SU-DHL-6 (cell line): ENCODE data around the gene ARL17A.
"Not testable (repeated sequence)": the region's sequence is repeated elsewhere in the genome, so short reads cannot be mapped to it uniquely, and the experiment has no call there.

ENCODE experiments used
- H2AFZ ChIP-seq: fragments of 200-600 bp; sonication (generic); 2 replicates; pipeline ENCODE4 v1.6.1; 2014; ENCODE audit warnings: low read depth, mild to moderate bottlenecking, moderate library complexity, mixed read lengths, antibody characterized with exemption, low read length; ENCODE audit not compliant: severe bottlenecking
- H3F3A ChIP-seq: fragments of 200-600 bp; shearing (Covaris generic); 2 replicates; pipeline ENCODE4 v1.6.0; 2016; ENCODE audit warnings: antibody characterized with exemption, mild to moderate bottlenecking; ENCODE audit not compliant: insufficient read depth
- H3K27ac ChIP-seq: fragments of 200-600 bp; sonication (generic); 2 replicates; pipeline ENCODE4 v1.5.1; 2016; ENCODE audit warnings: low read depth, mild to moderate bottlenecking, low read length, moderate library complexity, mixed read lengths
- H3K27me3 ChIP-seq: fragments of 200-600 bp; sonication (generic), shearing (Covaris generic); 2 replicates; pipeline ENCODE4 v1.6.0; 2014; ENCODE audit warnings: mild to moderate bottlenecking, low read length
- H3K36me3 ChIP-seq: fragments of 200-600 bp; sonication (generic); 2 replicates; pipeline ENCODE4 v1.6.1; 2014; ENCODE audit warnings: mild to moderate bottlenecking, low read length, mixed read lengths
- H3K4me2 ChIP-seq: fragments of 300-600, 200-600 bp; shearing (Covaris generic), sonication (generic); 2 replicates; pipeline ENCODE4 v1.6.0; 2014; ENCODE audit warnings: low read length, low read depth, mild to moderate bottlenecking; ENCODE audit not compliant: poor library complexity, severe bottlenecking
- H3K4me3 ChIP-seq: fragments of 200-600 bp; sonication (generic); 2 replicates; pipeline ENCODE4 v1.5.1; 2014; ENCODE audit warnings: antibody characterized with exemption, low read length, mild to moderate bottlenecking, mixed read lengths; ENCODE audit not compliant: insufficient read depth, poor library complexity, severe bottlenecking
- H3K79me2 ChIP-seq: fragments of 200-600 bp; sonication (generic); 2 replicates; pipeline ENCODE4 v1.6.1; 2014; ENCODE audit warnings: mild to moderate bottlenecking, low read length, moderate library complexity; ENCODE audit not compliant: insufficient read depth
- H3K9ac ChIP-seq: fragments of 200-600 bp; sonication (generic); 2 replicates; pipeline ENCODE4 v1.7.0; 2014; ENCODE audit warnings: mild to moderate bottlenecking, low read length
- H3K9me2 ChIP-seq: fragments of 200-600 bp; sonication (generic); replicated peaks from 2 replicates; pipeline ENCODE4 v1.6.1; 2014; ENCODE audit warnings: low read length; ENCODE audit not compliant: insufficient read depth
- H3K9me3 ChIP-seq: fragments of 200-600 bp; sonication (generic); 2 replicates; pipeline ENCODE4 v1.6.1; 2014; ENCODE audit warnings: low read length, mixed read lengths; ENCODE audit not compliant: insufficient read depth
- H4K20me1 ChIP-seq: fragments of 200-600 bp; sonication (generic); 2 replicates; pipeline ENCODE4 v1.6.1; 2014; ENCODE audit warnings: low read depth, mild to moderate bottlenecking, antibody characterized with exemption, low read length, moderate library complexity, mixed read lengths

ARL17A gene

GRCh38 chr17:46579083-46580075 is at the start of gene ARL17A:
Gene ARL17A (minus strand): TSS chr17:46579691. CDS start chr17:46576322, 3,369 bp downstream.
- not testable (repeated sequence) for H4K20me1 ChIP-seq, H3F3A ChIP-seq, H3K27ac ChIP-seq, H3K79me2 ChIP-seq, H3K4me3 ChIP-seq, H3K9me2 ChIP-seq, H3K9ac ChIP-seq, H3K27me3 ChIP-seq, H3K9me3 ChIP-seq, H2AFZ ChIP-seq, H3K36me3 ChIP-seq
- H3K4me2 ChIP-seq: peak within 1 kb of the TSS; percentile 31

DNA sequence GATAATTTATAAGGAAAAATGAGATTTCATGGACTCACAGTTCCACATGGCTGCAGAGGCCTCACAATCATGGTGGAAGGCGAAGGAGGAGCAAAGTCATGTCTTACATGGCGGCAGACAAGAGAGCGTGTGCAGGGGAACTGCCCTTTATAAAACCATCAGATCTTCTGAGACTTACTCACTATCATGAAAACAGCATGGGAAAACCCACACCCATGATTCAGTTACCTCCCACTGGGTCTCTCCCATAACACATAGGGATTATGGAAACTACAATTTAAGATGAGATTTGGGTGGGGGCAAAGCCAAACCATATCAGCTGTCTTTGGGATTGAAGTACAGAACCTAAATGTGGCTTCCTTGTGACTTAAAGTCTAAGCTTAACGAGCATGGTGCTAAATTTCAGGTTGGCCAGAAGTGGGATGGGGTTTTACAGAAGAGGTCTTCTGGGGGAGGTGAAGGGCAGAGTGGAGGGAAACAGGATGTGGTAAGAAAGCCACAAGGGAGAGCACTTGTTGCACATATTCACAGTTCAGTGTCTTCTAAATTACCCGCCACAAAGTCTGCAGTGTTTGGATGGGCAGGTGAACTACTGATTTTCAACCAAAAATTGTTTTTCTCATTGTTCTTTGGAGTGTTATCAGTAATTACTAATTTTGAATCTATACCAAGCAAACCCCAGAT is 49.4 kb upstream of the ARL17A start:
- H3K27me3 ChIP-seq, H3K36me3 ChIP-seq, H2AFZ ChIP-seq, H4K20me1 ChIP-seq, H3K4me3 ChIP-seq, H3K27ac ChIP-seq, H3K79me2 ChIP-seq, H3K9me3 ChIP-seq, H3K4me2 ChIP-seq, H3F3A ChIP-seq, H3K9me2 ChIP-seq, H3K9ac ChIP-seq: not testable (repeated sequence)

GRCh38 chr17:46627452-46627851 is 48.0 kb upstream of the ARL17A start:
- not testable (repeated sequence) for H3K9me2 ChIP-seq, H3K9me3 ChIP-seq, H3K27me3 ChIP-seq, H3K27ac ChIP-seq, H3K9ac ChIP-seq, H2AFZ ChIP-seq, H3K79me2 ChIP-seq, H4K20me1 ChIP-seq, H3K4me3 ChIP-seq, H3K4me2 ChIP-seq, H3K36me3 ChIP-seq, H3F3A ChIP-seq

GRCh38 chr17:46624726-46625125 is 45.2 kb upstream of the ARL17A start:
- not testable (repeated sequence) for H3K4me2 ChIP-seq, H3K4me3 ChIP-seq, H2AFZ ChIP-seq, H3K9ac ChIP-seq, H3K27me3 ChIP-seq, H3K9me3 ChIP-seq, H3K9me2 ChIP-seq, H3F3A ChIP-seq, H4K20me1 ChIP-seq, H3K79me2 ChIP-seq, H3K27ac ChIP-seq, H3K36me3 ChIP-seq

DNA sequence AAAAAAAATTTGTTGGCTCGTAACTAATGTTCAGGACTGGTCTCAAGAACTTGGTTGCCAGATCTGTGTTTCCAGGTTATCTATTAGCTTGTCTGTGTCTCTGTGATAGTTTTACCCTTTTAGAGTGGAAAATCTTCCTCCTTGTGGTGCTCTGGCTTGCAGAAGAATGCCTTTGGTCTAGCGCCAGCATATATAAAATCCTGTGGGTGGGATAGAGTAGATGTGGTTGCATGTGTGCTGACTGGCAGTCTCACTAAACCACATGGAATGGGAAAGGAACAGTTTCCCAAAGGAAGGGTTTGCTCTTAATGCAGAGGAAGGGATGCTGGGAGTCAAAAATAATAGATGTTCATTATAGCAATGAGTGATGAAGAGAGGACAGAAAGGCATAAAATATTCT is 44.3 kb upstream of the ARL17A start:
- H3K36me3 ChIP-seq, H3K9ac ChIP-seq, H3K4me2 ChIP-seq, H3K27me3 ChIP-seq, H3K9me3 ChIP-seq, H3K79me2 ChIP-seq, H3F3A ChIP-seq, H3K9me2 ChIP-seq, H3K27ac ChIP-seq, H2AFZ ChIP-seq, H3K4me3 ChIP-seq, H4K20me1 ChIP-seq: not testable (repeated sequence)

DNA sequence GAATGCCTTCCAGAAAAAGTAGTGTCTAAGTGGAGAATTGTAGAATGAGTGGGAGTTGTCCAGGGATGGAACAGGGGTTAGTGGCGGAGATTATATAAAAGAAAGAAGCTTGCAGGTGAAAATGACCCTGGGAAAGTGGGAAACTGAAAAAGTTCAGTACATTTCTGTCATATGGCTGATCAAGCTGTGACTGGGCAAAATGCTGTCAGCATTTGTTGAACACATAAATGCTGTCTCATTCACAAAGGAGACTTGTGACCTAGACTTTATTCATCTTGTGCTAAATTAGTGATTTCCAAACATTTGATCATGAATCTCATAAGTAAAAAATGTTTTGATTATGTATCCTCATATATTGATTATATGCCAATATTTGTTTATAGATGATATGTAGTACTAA is 39.5 kb upstream of the ARL17A start:
- H3K9ac ChIP-seq, H3K27me3 ChIP-seq, H3K79me2 ChIP-seq, H3K36me3 ChIP-seq, H3K27ac ChIP-seq, H3K9me2 ChIP-seq, H4K20me1 ChIP-seq, H3F3A ChIP-seq, H3K4me2 ChIP-seq, H2AFZ ChIP-seq, H3K9me3 ChIP-seq, H3K4me3 ChIP-seq: not testable (repeated sequence)

DNA sequence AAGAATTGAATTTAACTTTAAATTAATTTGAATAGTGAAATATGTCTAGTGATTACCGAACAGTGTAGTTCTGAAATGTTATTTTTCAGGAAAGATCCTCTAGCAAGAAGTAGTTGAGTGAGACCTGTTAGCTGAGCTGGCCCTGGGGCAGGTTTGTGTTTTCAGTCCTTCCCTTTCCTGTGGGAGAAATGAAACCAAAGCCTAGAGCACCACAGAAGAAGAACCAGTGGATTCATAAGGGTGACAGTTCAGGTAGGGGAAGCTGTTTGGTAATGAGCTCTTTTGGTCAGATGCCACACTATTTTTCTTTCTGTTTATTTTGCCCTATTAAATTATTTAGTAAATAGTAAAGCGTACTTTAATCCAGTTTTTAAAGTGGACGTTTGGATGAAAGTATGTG is 37.6 kb upstream of the ARL17A start:
- H2AFZ ChIP-seq, H3K9ac ChIP-seq, H3K9me2 ChIP-seq, H3F3A ChIP-seq, H3K27me3 ChIP-seq, H4K20me1 ChIP-seq, H3K27ac ChIP-seq, H3K4me2 ChIP-seq, H3K79me2 ChIP-seq, H3K9me3 ChIP-seq, H3K4me3 ChIP-seq, H3K36me3 ChIP-seq: not testable (repeated sequence)

GRCh38 chr17:46613876-46614275 is 34.4 kb upstream of the ARL17A start:
- not testable (repeated sequence) for H3K4me2 ChIP-seq, H4K20me1 ChIP-seq, H3K36me3 ChIP-seq, H3F3A ChIP-seq, H3K4me3 ChIP-seq, H3K9me3 ChIP-seq, H2AFZ ChIP-seq, H3K9ac ChIP-seq, H3K79me2 ChIP-seq, H3K27ac ChIP-seq, H3K9me2 ChIP-seq, H3K27me3 ChIP-seq
